GM18499 (cell line): ENCODE data around the gene NAT14.

ENCODE experiments used
- ATAC-seq: cut with Tn5 transposase; IDR thresholded peaks from one replicate; pipeline ENCODE4 v1.9.1; 2021; ENCODE audit warnings: moderate number of reproducible peaks; ENCODE audit not compliant: insufficient read depth, unreplicated experiment

Gene NAT14

DNA sequence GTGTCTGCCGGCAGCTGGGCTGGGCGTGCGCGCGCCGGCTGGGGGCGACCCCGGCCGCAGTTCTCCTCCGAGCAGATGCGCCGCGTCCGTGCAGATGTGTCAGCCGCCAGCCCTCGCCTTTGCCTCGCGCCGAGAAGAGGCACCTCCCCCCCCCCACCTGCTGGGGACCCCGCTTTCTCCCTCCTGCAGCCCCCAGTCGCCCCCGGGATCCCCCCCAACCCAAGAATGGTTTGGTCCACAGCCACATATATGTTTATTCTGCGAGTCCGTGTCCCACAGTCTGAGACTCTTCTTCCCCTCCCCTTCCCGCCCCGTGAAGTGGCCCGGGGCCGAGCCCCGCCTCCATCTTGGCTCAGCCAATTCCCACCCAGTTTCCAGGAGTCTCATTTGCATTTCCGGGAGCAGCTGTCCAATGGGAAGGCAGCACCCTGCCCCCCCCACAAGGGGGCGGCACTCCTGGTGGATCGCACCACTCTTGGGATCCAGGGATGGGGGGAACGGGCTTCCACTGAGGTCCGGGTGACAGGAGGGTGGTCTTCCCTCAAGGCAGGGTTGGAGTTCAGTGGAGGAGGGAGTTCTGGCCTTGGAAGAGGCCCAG is 32.1 kb upstream of the NAT14 start:
- ATAC-seq: no peak

DNA sequence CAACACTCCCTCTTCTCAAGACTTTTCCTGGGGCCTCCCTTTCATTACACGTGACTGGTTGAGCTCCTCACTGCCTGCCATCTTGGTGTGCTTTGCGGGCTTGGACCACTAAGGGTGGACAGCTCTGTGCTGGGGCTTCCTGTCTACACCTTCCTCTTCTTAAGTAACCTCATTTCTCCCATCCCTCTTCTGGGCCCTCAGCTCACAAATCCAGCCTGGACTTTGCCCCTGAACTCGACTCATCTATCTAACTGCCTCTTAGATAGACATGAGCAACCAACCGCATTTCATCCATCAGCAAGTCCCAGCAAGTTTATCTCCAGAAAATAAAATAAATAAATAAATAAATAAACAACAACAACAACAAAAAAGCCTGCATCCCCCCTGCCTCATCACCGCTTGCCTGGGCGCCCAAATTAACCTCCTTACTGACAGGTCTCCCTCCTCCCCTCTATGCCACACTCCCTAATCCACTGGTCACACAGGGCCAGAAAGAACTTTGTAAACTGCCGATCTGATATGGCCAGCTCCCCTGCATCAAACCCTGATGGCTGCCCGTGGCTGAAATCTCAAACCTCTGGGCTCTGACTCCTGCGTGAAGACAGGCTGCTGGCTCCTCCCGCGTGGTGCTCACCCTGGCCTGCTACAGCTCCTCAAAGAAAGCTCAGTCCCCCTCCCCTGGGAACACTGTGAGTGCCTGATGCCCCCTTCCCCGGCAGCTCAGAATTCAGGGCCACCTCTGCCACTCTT is 31.3 kb upstream of the NAT14 start:
- no peak for ATAC-seq

- no peak for ATAC-seq
Measured at GRCh38 chr19:55454787-55455243, 30.2 kb upstream of the NAT14 start.

- no peak for ATAC-seq
Measured at GRCh38 chr19:55455576-55456235, 29.3 kb upstream of the NAT14 start.

DNA sequence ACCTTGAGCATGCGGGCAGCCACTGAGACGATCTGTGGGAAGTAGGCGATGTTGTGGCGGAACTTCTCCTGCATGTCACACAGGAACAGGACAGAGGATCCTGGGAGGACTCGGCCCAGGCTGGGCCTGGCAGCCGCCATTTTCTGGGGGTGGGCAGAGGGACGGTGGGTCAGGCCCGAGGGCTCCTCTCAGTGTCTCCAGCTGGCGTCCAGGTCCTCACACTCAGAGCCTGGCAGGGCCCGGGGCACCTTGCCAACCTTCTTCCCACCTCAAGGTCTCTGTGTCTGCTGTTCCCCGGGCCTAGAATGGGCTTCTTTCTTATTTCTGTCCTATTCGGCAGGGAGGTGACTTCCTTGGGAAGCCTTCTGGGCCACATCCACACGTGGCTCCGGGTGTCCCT is 28.6 kb upstream of the NAT14 start:
- ATAC-seq: no peak

DNA sequence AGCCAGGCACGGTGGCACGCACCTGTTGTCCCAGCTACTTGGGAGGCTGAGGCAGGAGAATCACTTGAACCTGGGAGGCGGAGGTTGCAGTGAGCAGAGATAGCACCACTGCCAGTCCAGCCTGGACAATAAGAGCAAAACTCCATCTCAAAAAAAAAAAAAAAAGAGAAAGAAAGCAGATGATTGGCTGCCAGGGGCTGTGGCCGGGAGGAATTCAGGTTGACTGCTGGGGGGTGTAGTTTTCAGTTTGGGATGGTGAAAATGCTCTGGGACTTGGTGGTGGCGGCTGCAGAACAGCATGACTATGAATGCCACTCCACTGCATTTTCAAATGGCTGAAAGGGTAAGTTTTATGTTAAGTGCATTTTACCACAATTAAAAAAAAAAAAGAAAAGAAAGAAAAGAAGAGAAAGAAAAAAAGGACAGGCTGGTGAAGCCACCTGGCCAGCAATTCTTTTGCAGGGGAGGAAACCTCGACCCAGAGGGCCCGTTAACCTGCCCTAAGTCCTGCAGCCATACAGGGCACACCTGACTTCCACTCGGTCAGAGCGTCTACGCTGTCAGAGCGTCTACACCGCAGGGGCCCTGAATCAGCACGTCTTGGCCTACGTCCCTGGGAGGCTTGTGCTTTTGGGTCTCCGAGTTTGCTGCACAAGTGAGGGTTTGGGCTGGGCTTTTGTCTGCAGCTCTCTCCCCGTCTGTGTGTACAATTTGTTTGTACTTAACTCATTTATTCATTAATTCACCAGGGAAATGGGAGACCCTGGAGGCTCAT is 27.1 kb upstream of the NAT14 start:
- no peak for ATAC-seq

DNA sequence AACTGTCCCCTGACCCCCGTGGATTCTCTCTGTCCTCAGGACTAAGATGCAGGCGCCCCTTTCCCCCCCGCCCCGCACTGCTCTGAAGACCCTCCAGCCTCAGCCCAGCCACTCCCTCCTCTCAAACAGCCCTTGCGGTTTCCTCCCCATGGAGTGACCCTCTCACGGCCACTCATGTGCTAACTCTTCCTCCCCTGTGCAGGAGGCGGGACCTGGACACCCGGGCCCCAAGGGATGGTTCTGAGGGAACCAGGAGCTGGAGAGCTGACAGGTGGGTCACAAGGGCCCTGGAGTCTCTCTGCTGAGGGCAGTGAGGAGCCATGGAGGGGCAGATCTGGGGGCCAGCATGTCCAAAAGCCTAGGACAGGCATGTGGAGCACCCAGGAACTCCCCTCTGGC is 25.4 kb upstream of the NAT14 start:
- no peak for ATAC-seq

DNA sequence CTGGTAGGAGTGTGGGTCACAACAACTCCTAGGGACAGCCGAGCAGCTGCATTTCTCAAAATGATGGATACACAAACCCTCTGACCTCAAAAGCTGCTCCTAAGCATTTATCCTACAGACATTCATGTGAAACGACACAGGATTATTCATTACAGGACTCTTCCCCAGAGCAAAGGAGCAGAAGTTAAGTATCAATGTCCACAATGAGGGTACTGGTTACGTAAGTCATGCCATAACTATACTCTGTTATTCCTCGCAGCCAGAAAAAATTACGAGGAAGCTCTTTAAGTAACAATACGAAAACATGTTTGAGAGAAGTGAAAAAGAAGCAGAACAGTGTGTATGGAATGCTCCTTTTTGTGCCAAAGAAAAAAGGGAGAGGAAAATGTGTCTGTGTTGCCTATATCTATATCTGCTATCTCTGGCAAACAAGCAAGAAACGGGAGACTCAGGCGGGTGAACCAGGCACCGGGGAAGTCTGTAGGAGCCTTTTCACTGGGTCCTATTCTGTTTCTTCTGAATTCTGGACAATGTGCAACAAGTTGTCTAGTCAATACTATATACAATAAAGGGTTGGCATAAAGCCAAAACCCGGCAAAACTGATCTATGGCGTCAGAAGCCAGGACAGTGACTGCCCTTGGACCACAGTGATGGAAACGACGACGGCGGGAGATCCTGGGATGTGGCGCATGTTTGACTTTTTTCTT is 24.9 kb upstream of the NAT14 start:
- no peak for ATAC-seq

DNA sequence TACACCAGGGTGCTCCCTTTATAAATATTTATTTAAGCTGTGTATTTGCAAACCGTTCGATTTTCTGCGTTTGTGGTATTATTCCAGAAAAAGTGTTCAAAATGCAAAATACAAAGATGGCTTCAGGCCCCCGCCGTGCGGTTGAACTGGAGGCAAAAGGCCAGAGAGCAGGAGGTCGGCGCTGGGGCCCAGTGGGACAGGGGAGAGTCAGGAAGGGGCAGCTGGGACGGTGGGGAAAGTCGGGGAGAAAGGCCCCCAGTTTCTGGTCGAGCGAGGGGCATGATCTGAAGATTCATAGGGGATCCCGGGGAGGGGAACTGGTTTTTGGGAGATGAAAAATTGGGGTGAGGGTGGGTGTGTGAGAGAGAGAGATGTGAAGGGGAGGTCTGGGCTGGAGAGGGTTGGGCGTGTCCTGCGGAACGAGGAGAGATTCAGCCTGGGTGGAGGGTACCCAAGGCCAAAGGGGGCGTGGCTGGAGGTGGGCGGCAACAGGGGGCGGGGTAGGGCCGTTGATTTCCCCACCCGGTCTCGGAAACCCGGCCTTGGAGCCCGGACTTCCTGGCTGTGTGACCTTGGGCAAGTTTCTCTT is 24.2 kb upstream of the NAT14 start:
- ATAC-seq: no peak

DNA sequence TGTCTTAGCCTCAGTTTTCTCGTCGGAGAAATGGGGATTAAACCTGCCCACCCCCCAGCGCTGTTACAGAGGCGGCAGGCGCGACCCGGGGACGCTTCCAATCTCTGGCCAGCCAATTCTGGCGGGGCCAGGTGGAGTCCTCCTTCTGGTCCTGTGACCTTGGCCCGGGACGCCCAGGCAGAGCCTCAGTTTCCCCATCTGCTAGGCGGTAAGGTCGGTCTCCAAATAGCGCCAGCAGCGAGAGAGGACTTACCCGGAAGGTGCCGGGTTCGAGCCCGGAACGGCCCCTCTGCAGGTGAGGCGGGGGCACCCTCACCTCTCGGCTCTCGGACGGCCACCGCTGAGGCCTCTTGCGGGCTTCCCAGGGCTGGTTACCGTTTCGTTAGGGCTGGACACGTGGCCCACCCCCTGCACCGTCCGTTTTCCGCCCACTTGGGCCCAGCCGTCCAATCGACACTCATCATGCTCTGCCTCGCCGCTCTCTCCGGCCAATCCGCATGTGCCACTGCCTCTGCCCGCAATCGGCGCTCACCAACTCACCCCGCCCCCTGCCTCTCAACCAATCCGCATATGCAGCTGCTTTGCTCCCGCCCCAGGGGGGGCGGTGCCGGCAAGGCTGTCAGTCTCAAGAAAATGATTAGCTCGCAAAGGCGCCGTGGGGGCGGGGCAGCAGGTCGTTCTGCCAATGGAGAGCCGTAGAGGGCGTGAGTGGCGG is 23.6 kb upstream of the NAT14 start, which contains the start of gene ISOC2:
Gene ISOC2 (minus strand): TSS at position 384 of the 715 bp plus-strand sequence. CDS start 5,156 bp downstream, outside the sequence.
- ATAC-seq: peak; percentile 90

DNA sequence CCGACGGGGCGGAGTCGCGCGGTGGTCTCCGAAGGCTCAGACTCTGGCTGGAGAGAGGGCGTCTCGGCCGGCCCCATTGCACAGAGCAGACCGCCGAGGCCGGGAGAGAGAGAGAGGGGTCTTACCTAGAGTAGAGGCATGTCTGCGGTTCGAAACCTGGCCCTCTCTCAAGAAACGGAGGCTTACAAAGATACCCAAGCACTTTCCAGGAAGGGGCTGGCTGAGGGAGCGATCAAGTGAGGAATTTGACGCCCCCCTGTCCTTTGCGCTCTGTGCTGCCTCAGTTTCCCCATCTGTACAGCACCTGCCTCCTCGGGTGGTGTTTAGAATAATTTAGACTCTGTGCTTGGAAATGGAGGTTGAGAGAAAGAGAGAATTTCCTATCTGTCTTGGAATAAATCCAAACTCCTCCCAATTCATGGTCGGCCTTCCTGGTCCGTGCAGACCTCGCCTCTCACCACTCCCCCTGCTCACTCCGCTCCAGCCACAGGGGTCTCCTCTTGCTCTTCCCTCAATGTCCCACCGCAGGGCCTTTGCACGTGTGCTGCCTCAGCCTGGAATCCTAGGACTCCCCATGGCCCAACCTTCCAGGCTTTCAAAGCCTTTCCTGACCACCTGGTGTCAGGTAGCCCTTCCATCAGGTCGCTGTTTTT is 22.9 kb upstream of the NAT14 start:
- no peak for ATAC-seq

DNA sequence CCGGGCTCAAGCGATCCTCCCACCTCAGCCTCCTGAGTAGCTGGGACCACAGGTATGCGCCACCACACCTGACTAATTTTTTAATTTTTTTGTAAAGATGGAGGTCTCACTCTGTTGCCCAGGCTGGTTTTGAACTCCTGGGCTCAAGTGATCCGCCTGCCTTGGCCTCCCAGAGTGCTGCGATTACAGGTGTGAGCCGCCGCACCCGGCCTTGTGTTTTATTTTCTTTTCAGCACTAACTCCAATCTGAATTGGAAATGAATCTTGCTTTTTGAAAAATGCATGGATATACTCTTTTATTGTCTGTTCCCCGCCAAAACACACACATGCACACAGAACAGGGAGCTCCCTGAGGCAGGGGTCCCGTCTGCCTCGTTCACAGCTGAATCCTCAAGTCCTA is 22.3 kb upstream of the NAT14 start:
- ATAC-seq: no peak

GRCh38 chr19:55463583-55464031 is 21.4 kb upstream of the NAT14 start:
- no peak for ATAC-seq

DNA sequence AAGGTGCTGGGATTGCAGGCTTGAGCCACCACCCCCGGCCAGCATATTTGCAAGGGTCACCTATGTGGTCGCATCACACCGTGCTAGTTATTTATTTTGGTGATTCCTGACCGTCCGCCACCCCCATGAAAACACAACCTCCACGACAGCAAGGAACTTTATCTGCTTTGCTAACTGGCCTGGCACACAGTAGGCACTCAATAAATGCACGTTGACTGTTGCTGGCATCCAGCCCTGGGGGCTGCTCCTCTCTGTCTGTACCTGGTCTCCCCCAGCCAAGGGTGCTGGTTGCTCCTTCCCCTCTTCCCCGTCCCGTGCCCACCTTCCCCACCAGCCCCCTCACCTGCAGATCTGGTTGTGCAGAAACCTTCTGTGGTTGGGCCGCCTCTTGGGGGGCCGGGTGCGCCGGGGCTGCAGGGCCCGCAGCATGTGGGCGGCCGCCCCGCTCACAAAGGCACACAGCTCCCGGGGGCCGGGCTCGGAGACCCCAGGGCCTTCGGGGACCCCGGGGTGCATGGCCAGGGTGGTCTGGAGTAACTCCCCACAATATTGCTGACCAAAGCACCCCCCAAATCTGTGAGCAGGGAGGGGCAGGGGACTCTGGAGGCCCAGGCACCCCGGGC is 20.8 kb upstream of the NAT14 start:
- no peak for ATAC-seq

DNA sequence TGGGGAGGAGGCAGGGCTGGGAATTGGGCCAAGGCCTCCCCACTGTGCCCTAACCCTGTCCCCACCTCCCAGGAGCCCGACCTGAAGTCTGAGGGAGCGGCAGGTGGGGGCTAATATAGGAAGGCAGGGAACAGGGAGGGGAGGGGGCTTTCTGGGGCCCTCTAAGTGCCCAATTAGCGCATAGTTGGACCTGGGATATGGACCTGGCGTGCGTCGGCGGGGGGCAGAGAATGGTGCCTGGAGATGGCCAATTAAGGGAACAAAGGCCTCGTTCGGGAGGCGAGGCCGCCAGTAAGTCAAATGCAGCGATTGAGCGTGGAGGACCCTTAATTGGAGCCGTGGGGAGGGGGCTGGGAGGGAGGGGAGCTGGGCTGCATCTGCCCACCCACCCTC is 20.3 kb upstream of the NAT14 start, which contains the start of gene C19orf85:
Gene C19orf85 (minus strand): TSS at position 90 of the 393 bp plus-strand sequence. CDS start 197 bp downstream, outside the sequence.
- ATAC-seq: no peak

GRCh38 chr19:55465460-55466240 is 19.3 kb upstream of the NAT14 start:
- ATAC-seq: no peak

DNA sequence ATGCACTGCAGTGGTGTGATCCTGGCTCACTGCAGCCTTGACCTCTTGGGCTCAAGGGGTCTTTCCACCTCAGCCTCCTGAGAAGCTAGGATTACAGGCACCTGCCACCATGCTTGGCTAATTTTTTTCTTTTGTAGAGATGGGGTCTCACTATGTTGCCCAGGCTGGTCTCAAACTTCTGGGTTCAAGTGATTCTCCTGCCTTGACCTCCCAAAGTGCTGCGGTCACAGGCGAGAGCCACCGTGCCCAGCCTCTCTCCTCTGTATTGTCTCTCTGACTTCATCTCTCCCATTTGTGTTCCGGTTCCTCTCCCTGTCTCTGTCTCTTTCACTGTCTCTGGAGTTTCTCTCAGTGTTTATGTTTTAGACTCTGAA is 18.8 kb upstream of the NAT14 start:
- no peak for ATAC-seq
